ENCODE data around the gene WASF3. TPM values are rescaled to one million over a fixed set of nuclear protein-coding genes. Genes with fewer than 3 reads are reported as not detected.

WASF3 gene, protein sequence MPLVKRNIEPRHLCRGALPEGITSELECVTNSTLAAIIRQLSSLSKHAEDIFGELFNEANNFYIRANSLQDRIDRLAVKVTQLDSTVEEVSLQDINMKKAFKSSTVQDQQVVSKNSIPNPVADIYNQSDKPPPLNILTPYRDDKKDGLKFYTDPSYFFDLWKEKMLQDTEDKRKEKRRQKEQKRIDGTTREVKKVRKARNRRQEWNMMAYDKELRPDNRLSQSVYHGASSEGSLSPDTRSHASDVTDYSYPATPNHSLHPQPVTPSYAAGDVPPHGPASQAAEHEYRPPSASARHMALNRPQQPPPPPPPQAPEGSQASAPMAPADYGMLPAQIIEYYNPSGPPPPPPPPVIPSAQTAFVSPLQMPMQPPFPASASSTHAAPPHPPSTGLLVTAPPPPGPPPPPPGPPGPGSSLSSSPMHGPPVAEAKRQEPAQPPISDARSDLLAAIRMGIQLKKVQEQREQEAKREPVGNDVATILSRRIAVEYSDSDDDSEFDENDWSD
- total RNA-seq = 10 to 100 TPM in 1 of 4 donors, 1 to 10 TPM in 3; 5.4 to 11.6 (median 7.6) TPM

DNA sequence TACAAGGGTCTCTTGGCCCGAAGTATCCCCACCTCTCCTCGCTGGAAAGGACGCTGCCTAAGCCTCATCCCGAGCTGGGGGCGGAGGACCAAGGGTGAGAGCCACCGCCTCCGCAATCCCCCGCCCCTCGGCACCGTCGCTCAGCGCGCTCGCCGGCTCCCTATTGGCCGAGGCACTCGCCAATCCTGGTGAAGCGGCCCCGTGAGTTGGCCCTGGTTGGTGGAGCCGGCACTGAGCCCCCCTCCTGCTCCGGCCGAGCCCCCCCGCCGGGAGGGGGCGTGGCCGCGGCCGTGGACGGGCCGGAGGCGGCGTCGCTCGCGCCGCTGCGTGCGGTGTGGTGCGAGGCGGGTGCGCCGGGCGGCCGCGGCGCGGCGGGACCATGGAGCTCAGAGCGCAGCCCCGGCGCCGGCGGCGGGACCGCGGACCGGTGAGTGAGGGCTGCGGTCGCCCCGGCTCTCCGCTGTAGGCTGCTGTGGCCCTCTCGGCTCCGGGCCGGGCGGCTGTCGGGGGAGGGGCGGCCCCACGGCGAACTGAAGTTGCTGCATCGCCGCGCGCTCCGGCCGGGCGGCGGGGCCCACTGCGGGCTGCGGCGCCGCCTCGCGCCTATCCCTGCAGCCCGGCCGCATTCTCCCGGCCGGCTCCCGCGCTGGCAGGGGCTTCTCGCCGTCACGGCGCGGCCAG lies at the start of gene WASF3:
WASF3 (plus strand) TSS at position 291 of the 681 bp plus-strand sequence. CDS start 84,588 bp downstream, outside the sequence.
- peak within 1 kb of the TSS; percentile 60 to 73 (median 70) for H3K4me3 ChIP-seq
- peaks cover 0 to 12% of the 10 kb centered on the region in 2 donors for H3K4me1 ChIP-seq
- H3K9me3 ChIP-seq = no peaks in the 10 kb centered on the region
- TF ChIP-seq POLR2A (IDR thresholded peaks at IDR 0.05) = peak; percentile 55 to 60
- TF ChIP-seq, protein P1, sequence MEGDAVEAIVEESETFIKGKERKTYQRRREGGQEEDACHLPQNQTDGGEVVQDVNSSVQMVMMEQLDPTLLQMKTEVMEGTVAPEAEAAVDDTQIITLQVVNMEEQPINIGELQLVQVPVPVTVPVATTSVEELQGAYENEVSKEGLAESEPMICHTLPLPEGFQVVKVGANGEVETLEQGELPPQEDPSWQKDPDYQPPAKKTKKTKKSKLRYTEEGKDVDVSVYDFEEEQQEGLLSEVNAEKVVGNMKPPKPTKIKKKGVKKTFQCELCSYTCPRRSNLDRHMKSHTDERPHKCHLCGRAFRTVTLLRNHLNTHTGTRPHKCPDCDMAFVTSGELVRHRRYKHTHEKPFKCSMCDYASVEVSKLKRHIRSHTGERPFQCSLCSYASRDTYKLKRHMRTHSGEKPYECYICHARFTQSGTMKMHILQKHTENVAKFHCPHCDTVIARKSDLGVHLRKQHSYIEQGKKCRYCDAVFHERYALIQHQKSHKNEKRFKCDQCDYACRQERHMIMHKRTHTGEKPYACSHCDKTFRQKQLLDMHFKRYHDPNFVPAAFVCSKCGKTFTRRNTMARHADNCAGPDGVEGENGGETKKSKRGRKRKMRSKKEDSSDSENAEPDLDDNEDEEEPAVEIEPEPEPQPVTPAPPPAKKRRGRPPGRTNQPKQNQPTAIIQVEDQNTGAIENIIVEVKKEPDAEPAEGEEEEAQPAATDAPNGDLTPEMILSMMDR (IDR thresholded peaks at IDR 0.05 in 4 of 5, conservative IDR thresholded peaks at IDR 0.05 in 1 of 5) = no peak
- peak; percentile 92 to 93 for ATAC-seq
- H3K27me3 ChIP-seq = peaks cover 0 to 3% (median 0%) of the 10 kb centered on the region in 3 donors
- in situ Hi-C loops (cut with MboI; ENCODE audit: low sequenced_read_pairs in 4 of 4) = no loop called here
- H3K36me3 ChIP-seq = no peaks in the 10 kb centered on the region
- intact Hi-C loops (cut with DNase I; ENCODE audit: low total_unique reads) = loop anchor here (1.0 to 10.0 kb wide), 3 partner anchors 45 to 371 kb away; partner anchors contain the start of gene CDK8
- peak within 1 kb of the TSS; percentile 9 to 69 (median 57) for H3K27ac ChIP-seq
- peak; percentile 90 to 92 for DNase-seq

DNA sequence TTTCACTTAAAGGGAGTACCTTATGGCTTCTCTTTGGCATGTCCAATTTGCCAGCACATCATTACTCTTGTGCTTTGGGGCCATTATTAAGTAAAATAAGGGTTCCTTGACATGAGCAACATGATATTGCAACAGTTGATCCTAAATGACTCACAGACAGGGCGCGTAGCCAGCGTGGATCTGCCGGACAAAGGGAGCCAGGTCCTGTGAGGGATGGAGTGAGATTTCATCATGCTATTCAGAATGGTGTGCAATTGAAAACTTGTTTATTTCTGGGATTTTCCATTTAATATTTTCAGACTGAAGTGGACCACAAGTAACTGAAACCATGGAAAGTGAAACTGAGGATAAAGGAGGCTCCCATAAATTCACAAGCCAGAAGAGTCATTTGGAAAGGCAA lies 48.6 kb upstream of the WASF3 start:
- Histone ChIP-seq H3K36me3 (no peaks in the 10 kb centered on the region), H3K4me1 (no peaks in the 10 kb centered on the region), H3K27me3 (no peaks in the 10 kb centered on the region), H3K4me3 (no peak overlapping the region), H3K27ac (peak overlapping the region in 3 of 4 donors; percentile 32 to 60 (median 33)), H3K9me3 (no peaks in the 10 kb centered on the region)
- in situ Hi-C loops (cut with MboI; ENCODE audit: low sequenced_read_pairs in 4 of 4) = loop anchor here in 1 of 4 donors (10.0 kb wide), 1 partner anchor 186 kb away; no protein-coding TSS in a partner anchor
- TF ChIP-seq POLR2A (IDR thresholded peaks at IDR 0.05) = no peak
- ATAC-seq = peak; percentile 83 to 87
- intact Hi-C loops (cut with DNase I; ENCODE audit: low total_unique reads) = no loop called here
- DNase-seq = peak; percentile 63 to 85

DNA sequence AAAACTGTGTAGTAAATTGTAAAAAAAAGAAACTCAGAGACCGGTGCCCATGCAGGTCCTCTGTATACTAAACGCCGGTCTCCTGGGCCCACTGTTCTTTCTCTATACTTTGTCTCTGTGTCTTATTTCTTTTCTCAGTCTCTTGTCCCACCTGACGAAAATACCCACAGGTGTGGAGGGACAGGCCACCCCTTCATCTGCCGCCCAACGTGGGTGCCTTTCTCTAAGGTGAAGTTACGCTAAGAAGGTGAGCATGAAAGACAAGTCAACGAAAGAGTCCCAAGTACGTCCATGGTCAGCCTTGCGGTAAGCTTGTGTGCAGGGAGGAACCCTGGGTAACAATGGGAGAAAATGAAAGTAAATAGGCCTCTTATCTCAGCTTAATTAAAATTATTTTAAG lies 48.0 kb upstream of the WASF3 start:
- no peak overlapping the region for H3K4me3 ChIP-seq
- H3K4me1 ChIP-seq = no peaks in the 10 kb centered on the region
- intact Hi-C loops (cut with DNase I; ENCODE audit: low total_unique reads) = no loop called here
- in situ Hi-C loops (cut with MboI; ENCODE audit: low sequenced_read_pairs in 4 of 4) = loop anchor here in 1 of 4 donors (10.0 kb wide), 1 partner anchor 185 kb away; no protein-coding TSS in a partner anchor
- TF ChIP-seq, protein P1 (IDR thresholded peaks at IDR 0.05 in 4 of 5, conservative IDR thresholded peaks at IDR 0.05 in 1 of 5) = no peak
- no peak for TF ChIP-seq POLR2A (IDR thresholded peaks at IDR 0.05)
- ATAC-seq (no peak), DNase-seq (no peak)
- no peaks in the 10 kb centered on the region for H3K27me3 ChIP-seq
- peak overlapping the region in 3 of 4 donors; percentile 32 to 60 (median 33) for H3K27ac ChIP-seq
- no peaks in the 10 kb centered on the region for H3K36me3 ChIP-seq
- no peaks in the 10 kb centered on the region for H3K9me3 ChIP-seq

DNA sequence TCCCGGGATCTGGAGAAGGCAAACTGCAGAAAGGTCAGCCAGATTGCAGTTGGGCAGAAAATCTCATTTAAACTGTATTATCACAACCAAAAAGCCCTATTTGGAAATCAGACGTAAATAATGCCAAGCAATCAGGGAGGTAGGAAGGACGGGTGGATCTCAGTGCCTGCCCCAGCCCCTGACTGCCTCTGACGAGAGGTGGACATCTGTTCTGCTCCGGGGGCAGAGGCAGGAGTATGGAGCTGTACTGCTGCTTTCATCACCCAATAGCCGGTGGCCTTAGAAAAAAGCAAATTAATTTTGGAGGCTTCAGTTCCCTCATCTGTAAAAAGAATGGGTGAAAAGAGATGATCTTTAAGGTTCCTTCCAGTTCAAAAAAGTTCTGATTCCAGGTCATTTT lies 43.6 kb upstream of the WASF3 start:
- in situ Hi-C loops (cut with MboI; ENCODE audit: low sequenced_read_pairs in 4 of 4) = no loop called here
- H3K27me3 ChIP-seq = no peaks in the 10 kb centered on the region
- TF ChIP-seq, protein P1 (IDR thresholded peaks at IDR 0.05 in 4 of 5, conservative IDR thresholded peaks at IDR 0.05 in 1 of 5) = no peak
- TF ChIP-seq POLR2A (IDR thresholded peaks at IDR 0.05) = no peak
- intact Hi-C loops (cut with DNase I; ENCODE audit: low total_unique reads) = no loop called here
- H3K9me3 ChIP-seq = no peaks in the 10 kb centered on the region
- no peaks in the 10 kb centered on the region for H3K36me3 ChIP-seq
- DNase-seq (no peak), ATAC-seq (no peak)
- no peak overlapping the region for H3K4me3 ChIP-seq
- H3K27ac ChIP-seq = no peak overlapping the region
- H3K4me1 ChIP-seq = no peaks in the 10 kb centered on the region

DNA sequence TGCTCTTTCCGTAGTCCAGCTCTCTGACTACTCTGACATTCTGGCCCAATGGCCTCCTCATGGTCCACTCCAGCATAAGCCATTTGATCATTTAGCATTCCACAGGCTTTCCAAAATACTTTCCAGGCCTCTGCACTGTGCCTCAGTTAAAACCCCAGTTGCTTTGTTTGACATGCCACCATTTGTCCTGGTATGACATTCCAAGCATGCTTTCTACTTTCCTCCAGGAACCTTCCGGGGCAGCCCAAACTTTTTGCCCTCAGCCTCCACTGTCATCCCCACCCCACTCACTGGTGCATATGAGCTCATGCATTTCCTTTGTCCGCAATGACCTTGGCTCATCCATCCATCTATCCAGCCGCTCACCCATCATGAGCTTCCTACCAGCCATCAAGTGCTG lies 41.8 kb upstream of the WASF3 start:
- no peak for DNase-seq
- in situ Hi-C loops (cut with MboI; ENCODE audit: low sequenced_read_pairs in 4 of 4) = no loop called here

More for the DNA sequence above, 41.8 kb upstream of the WASF3 start:
- no peak overlapping the region for H3K27ac ChIP-seq
- H3K9me3 ChIP-seq = no peaks in the 10 kb centered on the region
- H3K36me3 ChIP-seq = no peaks in the 10 kb centered on the region
- no peak for ATAC-seq
- H3K4me3 ChIP-seq = no peak overlapping the region
- TF ChIP-seq, protein P1 (IDR thresholded peaks at IDR 0.05 in 4 of 5, conservative IDR thresholded peaks at IDR 0.05 in 1 of 5) = no peak
- no peak for TF ChIP-seq POLR2A (IDR thresholded peaks at IDR 0.05)
- intact Hi-C loops (cut with DNase I; ENCODE audit: low total_unique reads) = no loop called here
- no peaks in the 10 kb centered on the region for H3K4me1 ChIP-seq
- peaks cover 0 to 5% (median 0%) of the 10 kb centered on the region in 3 donors for H3K27me3 ChIP-seq

All from gastrocnemius medialis (tissue), 4 donors.